HEK293T (cell line): ENCODE data around the gene MAB21L1.

Experiments used
- CTCF ChIA-PET: fragments of 350-600 bp; formaldehyde crosslinking; extraction: SDS; loops from one replicate; lab custom pipeline; 2021; ENCODE audit warnings: antibody characterized with exemption, inconsistent platforms; lab: Yijun Ruan, JAX
- POLR2A ChIA-PET: fragments of 350-600 bp; formaldehyde crosslinking; extraction: SDS; loops from one replicate; lab custom pipeline; 2020; ENCODE audit warnings: antibody characterized with exemption, inconsistent platforms; lab: Yijun Ruan, JAX
- DNase-seq: peaks from one replicate; pipeline ENCODE4 v3.0.0; 2012; ENCODE audit warnings: mixed read lengths; ENCODE audit errors: extremely low spot score
- ARNT ChIP-seq: fragments of 450-650 bp; IDR thresholded peaks from 2 replicates; pipeline ENCODE4 v1.6.1; 2017; ENCODE audit warnings: mild to moderate bottlenecking
- BHLHE40 ChIP-seq: fragments of 450-650 bp; IDR thresholded peaks from 2 replicates; pipeline ENCODE4 v1.6.1; 2016; ENCODE audit warnings: mild to moderate bottlenecking, moderate library complexity, borderline replicate concordance
- CTBP1 ChIP-seq: fragments of 450-650 bp; IDR thresholded peaks from 2 replicates; pipeline ENCODE4 v1.6.1; 2016; ENCODE audit warnings: borderline replicate concordance
- ELF4 ChIP-seq: fragments of 450-650 bp; IDR thresholded peaks from 2 replicates; pipeline ENCODE4 v1.6.1; 2017; ENCODE audit warnings: antibody characterized with exemption
- FOXA1 ChIP-seq: fragments of 450-650 bp; IDR thresholded peaks from 2 replicates; pipeline ENCODE4 v1.6.1; 2016; ENCODE audit warnings: mild to moderate bottlenecking
- FOXK2 ChIP-seq: fragments of 450-650 bp; IDR thresholded peaks from 2 replicates; pipeline ENCODE4 v1.6.1; 2016; ENCODE audit warnings: mild to moderate bottlenecking
- FOXM1 ChIP-seq: fragments of 450-650 bp; IDR thresholded peaks from 2 replicates; pipeline ENCODE4 v1.6.1; 2017; ENCODE audit warnings: mild to moderate bottlenecking, borderline replicate concordance
- HDGF ChIP-seq: fragments of 450-650 bp; IDR thresholded peaks from 2 replicates; pipeline ENCODE4 v1.6.1; 2017; ENCODE audit warnings: antibody characterized with exemption, borderline replicate concordance
- L3MBTL2 ChIP-seq: fragments of 450-650 bp; conservative IDR thresholded peaks from 2 replicates; pipeline ENCODE4 v1.6.1; 2016; ENCODE audit warnings: mild to moderate bottlenecking
- LEF1 ChIP-seq: fragments of 450-650 bp; IDR thresholded peaks from 2 replicates; pipeline ENCODE4 v1.6.1; 2017; ENCODE audit warnings: mild to moderate bottlenecking, borderline replicate concordance
- NFRKB ChIP-seq: fragments of 450-650 bp; IDR thresholded peaks from 2 replicates; pipeline ENCODE4 v1.6.1; 2016; ENCODE audit warnings: mild to moderate bottlenecking, moderate library complexity
- PKNOX1 ChIP-seq: fragments of 450-650 bp; IDR thresholded peaks from 2 replicates; pipeline ENCODE4 v1.6.1; 2016
- SP1 ChIP-seq: fragments of 450-650 bp; IDR thresholded peaks from 2 replicates; pipeline ENCODE4 v1.6.1; 2017
- SUZ12 ChIP-seq: fragments of 450-650 bp; IDR thresholded peaks from 2 replicates; pipeline ENCODE4 v1.6.1; 2016; ENCODE audit warnings: mild to moderate bottlenecking
- TARDBP ChIP-seq: fragments of 450-650 bp; IDR thresholded peaks from 2 replicates; pipeline ENCODE4 v1.6.1; 2016
- ZNF384 ChIP-seq: fragments of 450-650 bp; IDR thresholded peaks from 2 replicates; pipeline ENCODE4 v1.6.1; 2016

Gene MAB21L1

GRCh38 chr13:35473802-35474201 is 2.7 kb downstream of the MAB21L1 start:
- ChIA-PET CTCF (no interaction called here), POLR2A (no interaction called here)
- DNase-seq: no peak
- TF ChIP-seq ARNT: no peak
- no peak for TF ChIP-seq FOXK2
- TF ChIP-seq FOXM1: no peak

- ChIA-PET POLR2A (no interaction called here), CTCF (no interaction called here)
- no peak for DNase-seq
- TF ChIP-seq ARNT (no peak), NFRKB (no peak), BHLHE40 (no peak), ZNF384 (no peak), L3MBTL2 (no peak), CTBP1 (no peak), FOXM1 (no peak), SUZ12 (no peak), TARDBP (no peak), FOXA1 (no peak)
These were observed 3.2 kb downstream of the MAB21L1 start for GRCh38 chr13:35473206-35473775.

- TF ChIP-seq SP1: no peak
- no peak for TF ChIP-seq L3MBTL2
- no peak for TF ChIP-seq FOXM1
- no peak for TF ChIP-seq FOXA1
- no peak for TF ChIP-seq ZNF384
- TF ChIP-seq HDGF: no peak
- TF ChIP-seq CTBP1: no peak
- no peak for TF ChIP-seq ELF4
- TF ChIP-seq TARDBP: no peak
- CTCF ChIA-PET: no interaction called here
- POLR2A ChIA-PET: no interaction called here
- DNase-seq: no peak
These were observed 4.1 kb downstream of the MAB21L1 start for GRCh38 chr13:35472323-35472881.

- ChIA-PET POLR2A (no interaction called here), CTCF (no interaction called here)
- no peak for DNase-seq
- TF ChIP-seq BHLHE40 (no peak), CTBP1 (no peak), SP1 (no peak), ARNT (no peak), SUZ12 (no peak), HDGF (no peak), FOXK2 (no peak), ELF4 (no peak), L3MBTL2 (no peak), ZNF384 (no peak)
These were observed 4.7 kb downstream of the MAB21L1 start for GRCh38 chr13:35471706-35472322.

GRCh38 chr13:35470671-35471661 is 5.5 kb downstream of the MAB21L1 start:
- no peak for DNase-seq

GRCh38 chr13:35469806-35470525 is 6.5 kb downstream of the MAB21L1 start:
- CTCF ChIA-PET: no interaction called here
- DNase-seq: no peak
- POLR2A ChIA-PET: no interaction called here
- TF ChIP-seq LEF1: no peak
- no peak for TF ChIP-seq L3MBTL2
- no peak for TF ChIP-seq FOXK2
- TF ChIP-seq TARDBP: no peak
- no peak for TF ChIP-seq ZNF384
- no peak for TF ChIP-seq CTBP1

More at GRCh38 chr13:35470671-35471661, 5.5 kb downstream of the MAB21L1 start:
- POLR2A ChIA-PET: no interaction called here
- CTCF ChIA-PET: no interaction called here
- TF ChIP-seq LEF1 (no peak), SUZ12 (no peak)

- TF ChIP-seq HDGF (no peak), ELF4 (no peak), FOXK2 (no peak), PKNOX1 (no peak), L3MBTL2 (no peak), FOXM1 (no peak), LEF1 (no peak), BHLHE40 (no peak), SP1 (no peak), NFRKB (no peak), ZNF384 (no peak), SUZ12 (no peak), TARDBP (no peak), ARNT (no peak), FOXA1 (no peak)
- DNase-seq: no peak
- ChIA-PET POLR2A (interaction anchor here (1.2 kb wide), 1 partner anchor 8 kb away, joined by 4 read pairs; the partner anchor contains the start of gene MAB21L1), CTCF (no interaction called here)
These were observed 8.3 kb downstream of the MAB21L1 start for GRCh38 chr13:35468195-35468594.
